LHCN-M2 (cell line): ENCODE results near the gene TESK1. TPM values are rescaled to one million over a fixed set of nuclear protein-coding genes. Genes with fewer than 3 reads are reported as not detected.
A peak's percentile ranks its signal among the peaks of the same experiment; 100 is the strongest.
"Not testable (repeated sequence)": the region's sequence is repeated elsewhere in the genome, so short reads cannot be mapped to it uniquely, and the experiment has no call there.

Experiments
- DNase-seq: peaks from one replicate; pipeline ENCODE4 v3.0.0-alpha.2; 2012; ENCODE audit warnings: low read depth
- total RNA-seq: library from RNA; depleted of rRNA; stranded (reverse); fragments of >200 nt; gene quantifications from 2 replicates; pipeline ENCODE4 v1.2.3, GENCODE V29; 2014; rRNA removed

Gene TESK1
- total RNA-seq, 1 experiment from 2014 or later = 26.8 TPM

GRCh38 chr9:35645736-35646135, 40.7 kb downstream of the TESK1 start:
- DNase-seq = not testable (repeated sequence)

GRCh38 chr9:35646153-35646532, 41.1 kb downstream of the TESK1 start:
- DNase-seq = no peak

GRCh38 chr9:35646533-35647265, 41.6 kb downstream of the TESK1 start:
- DNase-seq = peak; percentile 82

GRCh38 chr9:35649431-35650340, 44.6 kb downstream of the TESK1 start:
- peak; percentile 38 for DNase-seq

GRCh38 chr9:35650341-35651158, 45.5 kb downstream of the TESK1 start, which contains the start of gene SIT1:
Gene SIT1, minus strand, starts transcription at chr9:35650931. Its CDS starts 78 bp downstream, at chr9:35650853.
- no peak for DNase-seq

DNA sequence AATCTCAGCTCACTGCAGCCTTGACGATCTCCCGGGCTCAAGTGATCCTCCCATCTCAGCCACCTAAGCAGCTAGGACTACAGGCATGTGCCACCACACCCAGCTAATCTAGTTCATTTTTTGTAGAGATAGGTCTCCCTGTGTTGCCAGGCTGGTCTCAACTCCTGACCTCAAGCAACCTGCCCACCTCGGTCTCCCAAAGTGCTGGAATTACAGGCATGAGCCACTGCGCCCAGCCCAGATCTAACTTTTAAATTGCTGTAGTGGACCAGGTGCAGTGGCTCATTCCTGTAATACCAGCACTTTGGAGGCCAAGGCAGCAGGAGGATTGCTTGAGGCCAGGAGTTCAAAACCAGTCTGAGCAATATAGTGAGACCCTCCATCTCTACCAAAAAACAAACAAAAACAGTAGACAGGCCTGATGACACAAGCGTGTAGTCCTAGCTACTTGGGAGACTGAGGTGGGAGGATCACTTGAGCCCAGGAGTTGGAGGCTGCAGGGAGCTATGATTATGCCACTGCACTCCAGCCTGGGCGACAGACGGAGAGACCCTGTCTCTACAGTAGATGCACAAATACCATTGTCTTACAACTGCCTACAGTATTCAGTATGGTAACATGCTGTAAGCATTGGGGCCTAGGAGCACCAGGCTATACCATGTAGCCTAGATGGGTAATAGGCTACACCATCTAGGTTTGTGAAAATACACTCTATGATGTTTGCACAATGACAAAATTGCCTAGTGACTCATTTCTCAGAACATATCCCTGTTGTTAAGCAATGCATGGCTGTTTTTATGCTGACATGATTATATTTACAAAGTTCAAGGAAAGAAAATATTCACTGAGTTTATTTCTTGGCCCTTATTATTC, 47.1 kb downstream of the TESK1 start:
- DNase-seq = peak; percentile 70

GRCh38 chr9:35652829-35653209, 47.8 kb downstream of the TESK1 start:
- DNase-seq = no peak

DNA sequence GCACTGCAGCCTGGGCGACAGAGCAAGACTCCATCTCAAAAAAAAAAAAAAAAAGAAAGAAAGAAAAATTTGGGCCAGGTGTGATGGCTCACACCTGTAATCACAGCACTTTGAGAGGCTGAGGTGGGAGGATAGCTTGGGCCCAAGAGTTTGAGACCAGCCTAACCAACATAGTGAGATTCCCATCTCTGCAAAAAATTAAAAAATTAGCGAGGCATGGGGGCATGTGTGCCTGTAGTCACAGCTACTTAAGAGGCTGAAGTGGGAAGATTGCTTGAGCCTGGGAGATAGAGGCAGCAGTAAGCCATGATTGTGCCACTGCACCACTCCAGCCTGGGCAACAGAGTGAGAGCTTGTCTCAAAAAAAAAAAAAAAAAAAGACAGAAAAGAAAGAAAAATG, 48.5 kb downstream of the TESK1 start:
- DNase-seq = no peak

DNA sequence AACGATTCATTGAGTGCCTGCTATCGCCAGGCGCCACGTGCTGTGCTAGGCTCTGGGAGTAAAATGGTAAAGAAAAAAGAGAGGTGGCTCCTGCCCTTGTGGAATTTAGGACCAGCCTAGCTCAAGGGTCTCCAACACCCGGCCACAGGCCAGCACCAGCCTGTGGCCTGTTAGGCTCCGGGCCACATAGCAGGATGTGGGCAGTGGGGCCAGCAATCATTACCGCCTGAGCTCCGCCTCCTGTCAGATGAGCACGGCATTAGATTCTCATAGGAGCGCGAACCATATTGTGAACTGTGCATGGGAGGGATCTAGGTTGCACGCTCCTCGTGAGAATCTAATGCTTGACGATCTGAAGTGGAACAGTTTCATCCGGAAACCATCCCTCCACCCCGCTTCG, 51.3 kb downstream of the TESK1 start:
- DNase-seq = no peak

- DNase-seq = no peak
Observed at GRCh38 chr9:35656831-35657545, 51.9 kb downstream of the TESK1 start.

DNA sequence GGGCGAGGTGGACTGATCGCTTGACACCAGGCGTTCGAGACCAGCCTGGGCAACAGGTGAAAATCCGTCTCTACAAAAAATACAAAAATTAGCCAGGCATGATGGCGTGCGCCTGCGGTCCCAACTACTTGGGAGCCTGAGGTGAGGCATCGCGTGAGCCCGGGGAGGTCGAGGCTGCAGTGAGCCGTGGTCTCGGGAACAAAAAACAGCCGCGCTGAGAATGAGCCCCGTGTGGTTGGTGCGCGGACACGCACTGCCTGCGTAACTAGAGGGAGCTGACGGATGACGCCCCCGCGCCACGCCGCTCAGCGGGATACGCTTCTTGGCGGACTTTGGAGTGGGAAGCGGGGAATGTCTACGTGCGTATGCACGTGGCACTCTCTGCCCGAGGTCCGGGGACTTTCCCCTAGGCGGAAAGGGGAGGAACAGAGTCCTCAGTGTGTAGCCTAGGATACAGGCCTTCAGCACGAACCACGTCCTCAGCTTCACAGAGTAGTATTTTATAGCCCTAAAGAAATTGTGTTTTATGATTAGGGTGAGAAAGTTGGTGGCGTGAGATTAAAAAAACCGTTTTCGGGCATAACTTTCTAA, 52.6 kb downstream of the TESK1 start, which contains the start of gene RMRP:
TSS of gene RMRP (minus strand) at position 474 of the 591 bp plus-strand sequence.
- DNase-seq = peak; percentile 99

DNA sequence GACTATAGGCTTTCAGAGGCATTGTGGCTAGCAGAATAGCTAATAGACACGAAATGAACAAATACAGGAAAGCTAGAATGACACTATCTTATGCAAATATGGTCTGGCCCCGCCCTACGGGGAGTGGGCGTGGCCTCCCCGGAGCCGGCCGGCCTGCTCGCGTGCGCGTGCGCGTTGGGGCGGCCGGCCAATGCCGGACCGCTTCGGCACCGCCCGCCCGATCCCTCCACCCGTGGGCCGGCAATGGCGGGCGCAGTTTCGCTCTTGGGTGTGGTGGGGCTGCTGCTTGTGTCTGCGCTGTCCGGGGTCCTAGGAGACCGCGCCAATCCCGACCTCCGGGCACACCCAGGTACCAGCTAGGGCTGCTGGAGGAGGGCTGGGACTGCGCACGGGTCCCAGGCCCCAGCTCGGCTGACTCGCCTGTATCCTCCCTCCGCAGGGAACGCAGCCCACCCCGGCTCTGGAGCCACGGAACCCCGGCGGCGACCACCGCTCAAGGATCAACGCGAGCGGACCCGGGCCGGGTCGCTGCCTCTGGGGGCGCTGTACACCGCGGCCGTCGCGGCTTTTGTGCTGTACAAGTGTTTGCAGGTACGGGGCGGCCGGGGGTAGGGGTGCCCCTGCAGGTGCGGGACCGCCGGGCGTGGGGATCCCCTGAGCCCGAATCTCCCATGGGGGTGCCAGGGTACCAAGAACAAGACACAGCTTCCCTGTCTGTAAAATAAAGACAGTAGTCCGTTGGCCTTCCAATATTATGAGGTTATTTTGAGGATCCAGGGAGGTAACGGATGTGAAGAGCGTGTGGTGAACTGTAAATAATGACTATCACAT, 53.3 kb downstream of the TESK1 start, which contains the start of gene CCDC107:
TSS of gene CCDC107 (plus strand) at position 156 of the 831 bp plus-strand sequence. CDS start at position 244, 88 bp downstream.
- DNase-seq = peak; percentile 78

GRCh38 chr9:35658968-35659220, 53.8 kb downstream of the TESK1 start:
- DNase-seq = peak; percentile 67

DNA sequence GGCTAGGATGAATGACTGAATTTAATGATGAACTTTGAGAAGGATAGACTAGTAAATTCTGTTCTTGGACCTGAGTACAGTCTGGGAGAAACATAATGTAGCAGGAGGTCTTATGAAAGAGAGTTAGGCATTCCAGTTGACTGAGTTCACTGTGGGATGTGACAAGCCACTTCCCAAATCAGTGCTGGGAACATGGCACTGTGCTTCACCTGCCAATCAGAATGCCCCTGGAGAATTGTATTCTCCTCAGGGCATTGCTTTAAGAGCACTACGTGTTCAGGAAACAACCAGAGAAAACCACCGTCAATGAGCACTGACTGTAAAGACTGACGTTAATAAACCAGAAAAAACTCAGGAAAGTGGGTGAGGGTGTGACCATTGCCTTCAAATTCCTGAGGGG, 54.3 kb downstream of the TESK1 start:
- DNase-seq = peak; percentile 82

Other genes starting within 250 kb of the TESK1 start
- 31.3 and 31.5 TPM in 2 replicates for gene RUSC2, start 115.2 kb upstream of the TESK1 start, total RNA-seq
- 1.2 and 1.4 TPM in 2 replicates for gene CD72, start 13.2 kb downstream of the TESK1 start, total RNA-seq
- 0.26 and 0.63 TPM in 2 replicates for gene SIT1, start 45.7 kb downstream of the TESK1 start, total RNA-seq
- 5,651 and 6,728 TPM in 2 replicates for gene RMRP, start 52.8 kb downstream of the TESK1 start, total RNA-seq
- gene CCDC107, start 53.0 kb downstream of the TESK1 start, total RNA-seq = 11.1 and 13.3 TPM in 2 replicates
- gene ARHGEF39, start 59.9 kb downstream of the TESK1 start, total RNA-seq = 4.4 and 4.5 TPM in 2 replicates
- gene CA9, start 68.7 kb downstream of the TESK1 start, total RNA-seq = 2.4 and 3.8 TPM in 2 replicates
- gene TPM2, start 84.7 kb downstream of the TESK1 start, total RNA-seq = 1,008 and 1,115 TPM in 2 replicates
- gene TLN1, start 126.9 kb downstream of the TESK1 start, total RNA-seq = 356 and 415 TPM in 2 replicates
- gene CREB3, start 127.4 kb downstream of the TESK1 start, total RNA-seq = 87.9 and 108 TPM in 2 replicates
- 26.4 and 29.9 TPM in 2 replicates for gene GBA2, start 144.0 kb downstream of the TESK1 start, total RNA-seq
- gene RGP1, start 144.0 kb downstream of the TESK1 start, total RNA-seq = 13.5 and 17.4 TPM in 2 replicates
- not detected in 2 replicates for gene MSMP, start 149.0 kb downstream of the TESK1 start, total RNA-seq
- gene NPR2, start 186.3 kb downstream of the TESK1 start, total RNA-seq = 14.5 and 23.0 TPM in 2 replicates
- gene SPAG8, start 207.0 kb downstream of the TESK1 start, total RNA-seq = 0.98 and 1.4 TPM in 2 replicates
- 22.8 and 33.0 TPM in 2 replicates for gene HINT2, start 209.8 kb downstream of the TESK1 start, total RNA-seq
- gene FAM221B, start 223.5 kb downstream of the TESK1 start, total RNA-seq = not detected in 2 replicates
- 2.8 and 3.6 TPM in 2 replicates for gene TMEM8B, start 224.0 kb downstream of the TESK1 start, total RNA-seq